Thyroid gland (tissue), 4 donors: ENCODE measurements around the gene HYDIN. TPM values are rescaled to one million over a fixed set of nuclear protein-coding genes. Genes with fewer than 3 reads are reported as not detected.
"Not testable (repeated sequence)": the region's sequence is repeated elsewhere in the genome, so short reads cannot be mapped to it uniquely, and the experiment has no call there.

Experiments
- DNase-seq, 2 donors: peaks; one replicate each; pipeline ENCODE4 v3.0.0-alpha.2; 2019
- H3K27ac ChIP-seq, 3 donors: fragments of 200-600 bp; sonication (generic); 1 replicate in 2 of 3; 2 replicates in 1 of 3; pipeline ENCODE4 v1.5.1; 2016 to 2019; ENCODE audit warnings: mild to moderate bottlenecking in 1 of 3, moderate library complexity in 1 of 3
- H3K27me3 ChIP-seq: fragments of 200-600 bp; sonication (generic); one replicate; pipeline ENCODE4 v1.5.1; 2019
- H3K36me3 ChIP-seq, 2 donors: fragments of 200-600 bp; sonication (generic); one replicate each; pipeline ENCODE4 v1.5.1; 2016 to 2019
- H3K4me1 ChIP-seq, 2 donors: fragments of 200-600 bp; sonication (generic); one replicate each; pipeline ENCODE4 v1.5.1; 2017 to 2019
- H3K4me3 ChIP-seq, 3 donors: fragments of 200-600 bp; sonication (generic); replicated peaks in 1 of 3; 1 replicate in 2 of 3; 2 replicates in 1 of 3; pipeline ENCODE4 v1.5.1; 2016; ENCODE audit warnings: mild to moderate bottlenecking in 1 of 3
- H3K9me3 ChIP-seq: fragments of 200-600 bp; sonication (generic); one replicate; pipeline ENCODE4 v1.5.1; 2017
- WGBS, 2 donors: methylation state at CpG; one replicate each; pipeline ENCODE4 v1.1.5; 2017; 5-methylcytosine and 5-hydroxymethylcytosine counted together
- intact Hi-C: fragments of 100-400 bp; cut with DNase I; formaldehyde crosslinking; loops from one replicate; pipeline ENCODE4 v1.15.1; 2023
- total RNA-seq, 4 donors: library from RNA; depleted of rRNA; stranded (reverse); fragments of >200 nt; gene quantifications; one replicate each; pipeline ENCODE4 v1.2.3, GENCODE V29; 2016

Gene HYDIN
- total RNA-seq, 4 donors from 2014 or later: 10.1 to 26.3 (median 21.3) TPM

GRCh38 chr16:71070651-71071050 is 159.9 kb downstream of the HYDIN start:
- H3K9me3 ChIP-seq, H3K27me3 ChIP-seq, H3K4me3 ChIP-seq, H3K4me1 ChIP-seq, intact Hi-C loops, H3K27ac ChIP-seq, DNase-seq, H3K36me3 ChIP-seq: not testable (repeated sequence)
- no CpG with 5 or more reads among the region's 1 CpG for WGBS, 2 donors

GRCh38 chr16:71069842-71070241 is 160.7 kb downstream of the HYDIN start:
- WGBS, 2 donors: 93 to 94% methylated on average over 4 of the region's 4 CpGs
- H3K9me3 ChIP-seq, H3K27ac ChIP-seq, H3K4me1 ChIP-seq, DNase-seq, H3K27me3 ChIP-seq, intact Hi-C loops, H3K36me3 ChIP-seq, H3K4me3 ChIP-seq: not testable (repeated sequence)

- H3K36me3 ChIP-seq, H3K4me3 ChIP-seq, H3K9me3 ChIP-seq, DNase-seq, H3K27ac ChIP-seq, intact Hi-C loops, H3K4me1 ChIP-seq, H3K27me3 ChIP-seq: not testable (repeated sequence)
- WGBS, 2 donors: 76 to 77% methylated on average over 3 of the region's 3 CpGs
These were observed 176.5 kb downstream of the HYDIN start for GRCh38 chr16:71053897-71054609.

GRCh38 chr16:71050307-71050706 is 180.2 kb downstream of the HYDIN start:
- WGBS, 2 donors: 89 to 93% methylated on average over 2 of the region's 2 CpGs
- DNase-seq, H3K27me3 ChIP-seq, H3K27ac ChIP-seq, intact Hi-C loops, H3K9me3 ChIP-seq, H3K36me3 ChIP-seq, H3K4me1 ChIP-seq, H3K4me3 ChIP-seq: not testable (repeated sequence)

- 73 to 75% methylated on average over 8 to 10 of the region's 11 CpGs for WGBS, 2 donors
- intact Hi-C loops, H3K36me3 ChIP-seq, DNase-seq, H3K4me1 ChIP-seq, H3K9me3 ChIP-seq, H3K27me3 ChIP-seq, H3K4me3 ChIP-seq, H3K27ac ChIP-seq: not testable (repeated sequence)
These were observed 191.0 kb downstream of the HYDIN start for GRCh38 chr16:71039368-71040111.

GRCh38 chr16:71038421-71038820 is 192.1 kb downstream of the HYDIN start:
- H3K9me3 ChIP-seq, H3K4me3 ChIP-seq, H3K27me3 ChIP-seq, H3K36me3 ChIP-seq, intact Hi-C loops, H3K27ac ChIP-seq, H3K4me1 ChIP-seq, DNase-seq: not testable (repeated sequence)
- 89 to 93% methylated on average over 4 of the region's 4 CpGs for WGBS, 2 donors

- intact Hi-C loops, H3K36me3 ChIP-seq, H3K27ac ChIP-seq, DNase-seq, H3K4me3 ChIP-seq, H3K27me3 ChIP-seq, H3K4me1 ChIP-seq, H3K9me3 ChIP-seq: not testable (repeated sequence)
- 82 to 85% methylated on average over 6 of the region's 6 CpGs for WGBS, 2 donors
These were observed 192.5 kb downstream of the HYDIN start for GRCh38 chr16:71037987-71038386.

GRCh38 chr16:71028032-71028727 is 202.3 kb downstream of the HYDIN start:
- DNase-seq, H3K4me3 ChIP-seq, H3K4me1 ChIP-seq, H3K27me3 ChIP-seq, H3K27ac ChIP-seq, H3K9me3 ChIP-seq, H3K36me3 ChIP-seq, intact Hi-C loops: not testable (repeated sequence)
- 61% methylated on average over 8 of the region's 8 CpGs for WGBS, 2 donors

GRCh38 chr16:71027511-71027910 is 203.0 kb downstream of the HYDIN start:
- H3K27me3 ChIP-seq, H3K4me3 ChIP-seq, H3K36me3 ChIP-seq, H3K4me1 ChIP-seq, H3K9me3 ChIP-seq, intact Hi-C loops, DNase-seq, H3K27ac ChIP-seq: not testable (repeated sequence)
- WGBS, 2 donors: 75% methylated on average over 1 of the region's 8 CpGs; no CpG with 5 or more reads in 1 of the 2 donors

- H3K4me3 ChIP-seq, DNase-seq, H3K36me3 ChIP-seq, H3K4me1 ChIP-seq, H3K9me3 ChIP-seq, H3K27me3 ChIP-seq, intact Hi-C loops, H3K27ac ChIP-seq: not testable (repeated sequence)
- 53 to 88% methylated on average over 3 of the region's 3 CpGs for WGBS, 2 donors
These were observed 206.6 kb downstream of the HYDIN start for GRCh38 chr16:71023851-71024439.

GRCh38 chr16:71021961-71022537 is 208.5 kb downstream of the HYDIN start:
- WGBS, 2 donors: 49 to 69% methylated on average over 3 of the region's 5 CpGs
- H3K4me3 ChIP-seq, DNase-seq, H3K27me3 ChIP-seq, H3K4me1 ChIP-seq, intact Hi-C loops, H3K9me3 ChIP-seq, H3K36me3 ChIP-seq, H3K27ac ChIP-seq: not testable (repeated sequence)

GRCh38 chr16:71019067-71019682 is 211.3 kb downstream of the HYDIN start:
- H3K36me3 ChIP-seq, H3K27me3 ChIP-seq, H3K9me3 ChIP-seq, H3K27ac ChIP-seq, H3K4me3 ChIP-seq, intact Hi-C loops, H3K4me1 ChIP-seq: not testable (repeated sequence)
- DNase-seq: peak; percentile 26 to 32
- WGBS, 2 donors: 50 to 55% methylated on average over 5 to 6 of the region's 6 CpGs
